Endothelial cell of umbilical vein (primary cell): ENCODE data around the gene TEX22.

ENCODE experiments used
- CTCF ChIP-seq, 2 donors: IDR thresholded peaks; 1 replicate in 1 of 2; 2 replicates in 1 of 2; pipeline ENCODE4 v1.5.1; 2011; ENCODE audit warnings: low read length in 2 of 2, mild to moderate bottlenecking in 2 of 2, moderate library complexity in 2 of 2, control low read depth in 1 of 2, inconsistent platforms in 1 of 2, low read depth in 1 of 2; ENCODE audit not compliant: insufficient read depth in 1 of 2; ENCODE audit errors: extremely low read depth in 1 of 2
- MYC ChIP-seq: IDR thresholded peaks from one replicate; pipeline ENCODE4 v1.6.1; 2011; ENCODE audit warnings: mild to moderate bottlenecking, low read depth, low read length
- POLR2A ChIP-seq: IDR thresholded peaks from 2 replicates; pipeline ENCODE4 v1.6.1; 2012; ENCODE audit warnings: low read depth, mild to moderate bottlenecking, control low read depth, low read length
- POLR2AphosphoS5 ChIP-seq: IDR thresholded peaks from 2 replicates; pipeline ENCODE4 v1.6.1; 2012; ENCODE audit warnings: low read depth, mild to moderate bottlenecking, control low read depth, low read length, moderate library complexity; ENCODE audit not compliant: insufficient read depth
- TF ChIP-seq, protein P1 (sequence below): IDR thresholded peaks from 2 replicates; pipeline ENCODE4 v1.6.1; 2011; ENCODE audit not compliant: insufficient read depth, insufficient read length

- TF ChIP-seq CTCF (IDR thresholded peaks at IDR 0.05; ENCODE audit: extremely low read depth in 1 of 2, insufficient read depth in 1 of 2, low read depth in 1 of 2, low read length in 2 of 2) (no peak), POLR2A (no peak), MYC (no peak), POLR2AphosphoS5 (no peak)
- TF ChIP-seq, protein P1, sequence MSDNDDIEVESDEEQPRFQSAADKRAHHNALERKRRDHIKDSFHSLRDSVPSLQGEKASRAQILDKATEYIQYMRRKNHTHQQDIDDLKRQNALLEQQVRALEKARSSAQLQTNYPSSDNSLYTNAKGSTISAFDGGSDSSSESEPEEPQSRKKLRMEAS: no peak
Observed at GRCh38 chr14:105417690-105418121, 19.4 kb downstream of the TEX22 start.
